ENCODE measurements around the gene FBN1.

Gene FBN1

DNA sequence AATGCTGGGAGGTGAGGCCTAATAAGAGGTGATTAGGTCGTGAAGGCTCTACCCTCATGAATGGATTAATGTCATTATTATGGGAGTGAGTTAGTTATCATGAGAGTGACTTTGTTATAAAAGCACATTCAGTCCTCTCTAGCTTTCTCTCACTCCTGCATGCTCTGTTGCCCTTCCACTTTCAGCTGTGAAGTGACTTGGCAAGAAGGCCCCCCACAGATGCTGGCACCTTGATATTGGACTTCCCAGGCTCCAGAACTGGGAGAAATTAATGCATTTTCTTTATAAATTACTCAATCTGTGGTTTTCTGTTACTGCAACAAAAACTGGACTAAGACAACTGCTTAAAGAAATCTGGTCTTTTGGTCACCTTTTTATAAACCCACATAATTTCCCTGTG, 144.3 kb downstream of the FBN1 start:
- no peak for DNase-seq

DNA sequence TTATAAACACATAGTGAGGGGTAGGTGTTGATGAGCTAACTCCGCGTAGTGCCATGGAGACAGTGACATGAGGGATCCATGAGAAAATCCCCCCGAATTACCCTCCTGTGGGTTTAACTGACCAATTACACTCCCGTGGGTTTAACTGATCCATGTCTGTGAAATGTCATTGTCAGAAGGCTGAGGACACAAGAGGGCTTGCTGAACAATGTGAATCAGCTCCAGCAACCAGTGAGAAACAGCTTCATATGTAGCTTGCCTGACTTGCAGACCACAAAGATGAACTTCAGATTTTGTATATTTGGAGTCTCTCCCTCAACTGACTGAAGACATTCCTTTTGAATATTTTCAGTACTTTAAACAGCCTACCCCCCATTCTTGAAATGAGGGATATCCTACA, 144.9 kb downstream of the FBN1 start:
- no peak for DNase-seq

DNA sequence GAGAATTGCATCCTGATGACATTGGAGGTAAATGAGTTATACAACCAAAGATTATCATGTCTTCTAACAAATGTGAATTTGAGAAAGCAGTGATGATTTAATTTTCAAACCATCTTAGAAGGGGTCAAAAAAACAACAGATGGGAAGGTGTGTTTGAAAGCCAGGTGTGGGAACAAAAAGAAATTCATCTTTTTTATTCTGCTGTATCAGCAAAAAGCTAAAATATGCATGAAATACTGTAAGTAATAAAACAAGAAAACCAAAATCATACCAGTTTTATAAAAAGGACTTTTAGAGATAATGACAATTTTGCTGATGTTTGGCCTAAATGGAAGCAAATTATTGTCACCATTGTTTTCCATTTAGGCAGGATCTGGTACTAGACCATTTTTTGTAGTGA, 145.5 kb downstream of the FBN1 start:
- DNase-seq = no peak

DNA sequence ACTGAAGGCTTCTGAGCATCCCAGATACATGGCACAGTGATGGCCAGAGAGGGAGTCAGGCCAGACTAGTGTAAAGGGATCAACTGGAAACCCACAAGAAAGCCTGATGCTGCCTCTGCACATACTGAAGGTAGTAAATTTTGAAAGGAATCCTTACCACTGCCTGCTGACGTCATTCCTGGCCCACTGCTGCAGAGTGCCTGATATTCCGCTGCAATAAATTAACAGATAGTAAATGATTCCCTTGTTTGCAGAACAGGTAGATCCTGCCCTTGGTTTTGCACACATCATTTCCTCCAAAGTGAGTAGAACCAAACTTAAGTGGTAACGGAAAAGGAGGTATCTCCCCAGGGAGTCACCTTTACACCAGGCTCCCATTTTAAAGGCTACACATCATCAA, 146.7 kb downstream of the FBN1 start:
- DNase-seq = no peak

DNA sequence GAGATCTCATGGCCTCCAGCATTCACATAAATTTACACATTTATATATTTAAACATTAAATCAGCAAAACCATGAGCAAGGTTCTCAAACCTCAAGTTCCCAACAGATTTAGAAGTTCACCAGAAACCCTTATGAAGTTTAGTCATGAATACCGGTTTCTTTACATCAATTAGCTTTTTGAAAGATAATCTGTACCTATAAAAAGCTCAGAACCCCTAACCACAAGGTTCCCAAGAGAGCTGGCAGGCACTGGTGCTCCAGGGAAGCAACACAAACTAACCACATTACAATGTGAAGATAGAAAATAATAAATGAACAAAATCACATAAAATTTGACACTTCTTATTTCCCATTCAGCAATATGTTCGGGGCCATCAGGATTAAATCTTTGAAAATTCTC, 150.9 kb downstream of the FBN1 start:
- no peak for DNase-seq

DNA sequence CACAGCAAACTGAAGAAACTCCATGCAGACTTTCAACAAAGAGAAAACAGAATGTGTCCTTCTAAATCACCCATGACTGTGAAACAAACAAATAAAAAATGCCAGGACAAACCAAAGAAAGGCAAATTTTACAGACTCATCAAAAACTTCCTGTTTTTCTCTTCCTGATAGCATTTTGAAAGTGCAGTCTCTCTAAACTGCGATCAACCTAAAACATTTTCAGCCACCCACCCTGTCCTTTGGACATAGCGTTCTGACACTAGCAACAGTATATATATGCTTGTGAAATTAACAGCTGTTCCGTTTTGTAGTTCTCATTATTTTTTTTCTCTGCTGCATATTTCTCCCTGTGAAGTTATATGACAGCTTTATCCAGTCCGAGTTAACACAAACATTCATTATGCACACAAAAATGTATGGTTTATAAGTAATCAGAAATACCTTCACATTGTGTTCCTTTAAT, 151.7 kb downstream of the FBN1 start:
- no peak for DNase-seq

DNA sequence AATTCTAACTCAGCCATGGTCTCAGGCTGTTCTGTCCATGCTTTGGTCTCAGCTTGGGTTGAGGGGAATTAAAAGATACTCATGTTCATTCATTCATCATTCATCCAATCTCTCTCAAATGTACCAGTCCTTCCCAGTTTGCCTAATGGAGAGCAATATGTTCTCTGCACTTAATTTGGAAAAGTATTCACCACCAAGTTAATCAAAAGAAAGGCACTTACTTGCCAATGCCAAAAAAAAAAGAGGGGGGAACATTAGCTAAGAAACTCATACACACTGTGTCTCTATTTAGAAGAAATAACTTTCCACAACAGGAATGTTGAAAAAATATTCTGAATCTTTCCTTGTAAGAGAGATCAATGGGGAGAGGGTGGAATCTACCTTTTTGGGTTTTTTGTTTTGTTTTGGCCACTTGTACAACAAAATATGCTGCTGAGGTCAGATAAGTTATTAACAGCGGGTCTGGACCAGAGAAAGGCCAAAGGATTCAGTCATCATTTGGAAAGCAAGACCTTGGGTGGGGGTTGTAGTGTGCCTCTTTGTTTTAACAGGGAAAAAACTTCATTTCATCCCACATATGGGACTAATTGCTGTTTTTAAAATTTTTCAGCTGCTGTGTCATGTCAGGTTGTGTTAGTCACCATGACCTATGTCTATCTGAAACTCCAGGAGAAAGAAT, 152.3 kb downstream of the FBN1 start:
- no peak for DNase-seq

GRCh38 chr15:48486228-48486627, 159.3 kb downstream of the FBN1 start:
- DNase-seq = no peak

DNA sequence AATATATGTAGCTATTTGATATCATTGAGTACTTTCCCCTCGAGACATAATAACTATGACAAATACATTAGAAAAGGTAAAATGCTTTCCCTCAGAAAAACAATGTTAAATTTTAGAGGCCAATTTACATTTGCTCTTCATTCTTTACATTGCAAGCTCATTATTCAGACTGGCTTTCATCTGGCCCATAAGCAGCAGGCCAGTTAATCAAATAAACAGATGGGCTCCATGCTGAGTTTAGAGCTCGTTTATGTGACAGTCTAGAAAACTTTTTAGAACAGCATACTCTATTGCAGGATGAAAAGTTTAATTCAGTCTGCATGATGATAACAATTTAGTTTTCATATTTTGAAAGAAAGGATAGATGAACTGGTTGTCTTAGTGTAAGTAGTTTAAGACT, 163.7 kb downstream of the FBN1 start:
- DNase-seq = no peak

GRCh38 chr15:48479751-48480150, 165.8 kb downstream of the FBN1 start:
- DNase-seq = no peak

GRCh38 chr15:48478581-48478980, 166.9 kb downstream of the FBN1 start:
- DNase-seq = no peak

DNA sequence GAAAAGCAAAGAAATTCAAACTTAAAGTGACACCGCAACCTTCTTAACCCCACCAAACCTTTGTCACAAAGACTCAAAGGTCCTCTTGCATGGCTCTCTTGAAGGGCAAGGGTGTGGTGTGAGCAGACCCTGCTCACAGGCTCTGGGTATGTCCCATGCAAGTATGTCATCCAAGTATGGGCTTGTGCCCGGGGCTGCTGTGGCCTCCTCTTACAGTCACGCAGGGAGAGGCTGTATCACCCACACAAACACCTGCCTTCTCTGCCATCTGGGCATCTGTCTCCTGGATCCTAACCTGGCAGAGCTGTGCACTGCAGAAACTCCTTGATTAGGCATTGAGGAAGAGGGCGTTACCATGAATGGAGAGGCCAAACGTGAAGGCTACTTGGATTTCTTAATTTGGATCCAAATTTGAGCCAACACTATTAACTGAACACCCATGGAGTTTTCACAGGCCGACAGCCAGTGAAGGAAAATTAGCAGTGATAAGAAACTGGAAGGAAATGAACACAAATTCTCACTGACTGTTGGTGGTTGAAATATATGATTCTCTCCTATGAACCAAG, 167.6 kb downstream of the FBN1 start:
- no peak for DNase-seq

DNA sequence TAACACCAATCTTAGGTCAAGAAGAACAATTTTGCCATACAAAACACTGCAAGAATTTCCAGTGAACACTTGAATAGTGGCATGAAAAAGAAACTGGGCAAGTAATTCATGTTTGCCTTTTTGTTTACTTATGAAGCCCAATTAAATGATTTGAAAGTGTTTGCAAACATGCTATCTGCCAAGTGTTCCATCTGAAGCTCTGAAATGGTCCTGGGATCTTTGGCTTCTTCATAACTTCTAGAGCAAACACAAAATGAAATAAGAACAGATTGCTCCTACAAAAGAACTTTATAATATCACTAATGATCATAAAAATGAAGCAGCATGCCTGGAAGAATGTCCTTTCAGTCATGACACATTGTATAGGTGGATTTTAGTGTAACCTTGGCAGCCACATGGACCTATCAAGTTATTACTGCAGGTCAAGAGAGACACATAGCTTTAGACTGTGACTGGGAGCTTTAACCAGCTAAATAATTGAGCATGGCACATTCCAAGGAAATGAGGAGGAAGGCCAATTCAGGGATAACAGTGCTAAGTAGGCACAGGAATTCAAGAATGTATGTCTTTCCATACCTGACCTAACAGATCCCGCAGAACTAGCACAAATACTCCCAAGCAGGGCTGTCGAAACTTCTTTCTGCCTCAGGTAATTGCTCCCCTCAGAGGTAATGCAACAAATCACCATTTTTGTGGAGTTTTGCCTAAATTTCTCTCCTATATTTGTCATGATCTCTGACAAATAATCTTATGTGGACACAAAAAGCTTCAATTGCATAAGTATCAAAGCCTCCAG, 169.7 kb downstream of the FBN1 start:
- no peak for DNase-seq

DNA sequence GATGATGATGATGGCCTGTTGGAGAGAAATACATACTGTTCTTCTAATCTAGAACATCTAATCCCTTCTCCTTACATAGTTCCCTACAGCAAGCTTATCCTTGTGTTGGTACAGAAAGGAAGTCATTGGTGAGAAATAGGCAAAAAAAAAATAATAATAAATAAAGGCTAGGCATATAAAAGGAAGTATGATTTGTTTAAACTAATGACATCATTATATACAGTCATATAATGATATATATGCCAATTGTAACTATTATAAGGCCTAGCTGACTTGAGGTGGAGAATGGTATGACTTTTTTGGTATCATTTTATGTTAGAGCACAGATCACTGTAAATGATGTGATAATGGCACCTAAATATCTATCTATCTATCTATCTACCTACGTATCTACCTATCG, 171.8 kb downstream of the FBN1 start:
- DNase-seq = no peak

- DNase-seq = no peak
Measured at GRCh38 chr15:48472756-48473155, 172.8 kb downstream of the FBN1 start.

DNA sequence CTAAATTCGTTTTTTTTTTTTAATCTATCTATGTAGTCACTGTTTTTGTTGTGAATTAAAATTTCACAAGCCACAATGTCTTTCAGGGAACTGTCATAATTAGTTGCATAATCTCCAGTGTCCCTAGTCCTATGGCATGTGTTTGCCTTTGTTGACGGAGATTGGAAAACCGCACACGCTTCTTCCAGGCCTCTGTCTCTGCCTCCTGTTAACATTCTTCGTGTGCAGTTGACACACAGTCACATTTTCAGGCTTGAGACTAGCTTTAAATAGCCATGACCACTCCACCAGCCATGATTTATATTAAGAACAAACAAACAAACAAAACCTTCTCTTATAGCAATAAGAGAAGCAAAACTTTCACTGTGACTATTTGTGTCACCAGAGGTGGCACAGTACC, 174.4 kb downstream of the FBN1 start:
- DNase-seq = no peak

DNA sequence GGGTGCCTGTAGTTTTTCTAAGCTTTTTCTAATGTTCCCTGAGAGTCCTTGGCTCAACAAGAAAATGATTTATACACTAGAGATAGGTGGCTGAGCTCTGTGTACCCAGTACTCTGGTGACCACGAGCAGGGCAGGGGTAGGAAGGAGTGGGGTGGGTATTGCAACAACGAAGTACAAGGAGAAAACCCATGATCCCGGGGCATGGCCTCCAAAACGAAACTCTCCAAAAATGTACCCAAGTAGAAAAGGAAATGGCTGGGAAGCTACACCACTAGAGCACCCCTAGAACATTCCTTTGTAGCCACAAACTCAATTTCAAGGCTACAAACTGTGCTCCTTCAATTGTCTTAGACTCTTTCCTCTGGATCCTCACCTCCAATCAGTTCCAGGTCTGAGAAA, 175.4 kb downstream of the FBN1 start:
- DNase-seq = no peak

DNA sequence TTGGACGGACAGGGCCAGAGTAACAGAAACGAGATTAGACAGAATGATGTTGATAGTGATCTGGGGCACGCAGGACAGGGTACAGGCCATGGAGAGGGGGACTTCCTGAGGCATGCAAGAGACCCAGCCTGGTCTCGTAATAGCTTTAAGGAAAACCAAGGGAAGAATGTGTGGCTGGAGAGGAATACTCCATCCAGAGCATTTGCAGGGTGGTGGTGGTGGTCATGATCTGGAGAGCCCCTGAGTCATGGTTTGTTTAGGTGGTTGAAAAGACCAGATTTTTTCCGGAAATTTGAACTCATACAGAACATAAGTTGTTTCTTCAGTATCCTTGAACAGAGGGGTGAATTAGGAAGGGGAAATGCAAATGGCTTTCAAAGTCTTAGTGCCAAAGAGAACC, 175.8 kb downstream of the FBN1 start:
- DNase-seq = no peak

DNA sequence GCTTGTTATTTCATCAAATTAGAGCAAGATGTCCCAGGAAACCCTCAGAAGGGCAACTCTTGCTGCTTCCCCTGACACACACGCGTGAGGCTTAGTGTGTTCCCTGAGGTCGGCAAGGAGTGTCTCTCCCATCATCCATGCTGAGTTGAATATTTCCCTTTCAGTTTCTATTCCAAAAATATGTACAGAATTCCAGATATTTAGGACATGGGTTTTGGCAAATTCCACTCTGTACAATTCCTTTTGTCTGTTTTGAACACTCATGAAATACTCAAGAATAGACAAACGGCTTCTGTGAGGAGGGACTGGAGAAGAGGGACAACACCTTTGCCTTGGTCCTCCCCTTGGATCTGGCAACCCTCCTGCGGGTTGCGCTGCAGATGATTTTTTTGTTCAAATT, 176.2 kb downstream of the FBN1 start:
- no peak for DNase-seq

DNA sequence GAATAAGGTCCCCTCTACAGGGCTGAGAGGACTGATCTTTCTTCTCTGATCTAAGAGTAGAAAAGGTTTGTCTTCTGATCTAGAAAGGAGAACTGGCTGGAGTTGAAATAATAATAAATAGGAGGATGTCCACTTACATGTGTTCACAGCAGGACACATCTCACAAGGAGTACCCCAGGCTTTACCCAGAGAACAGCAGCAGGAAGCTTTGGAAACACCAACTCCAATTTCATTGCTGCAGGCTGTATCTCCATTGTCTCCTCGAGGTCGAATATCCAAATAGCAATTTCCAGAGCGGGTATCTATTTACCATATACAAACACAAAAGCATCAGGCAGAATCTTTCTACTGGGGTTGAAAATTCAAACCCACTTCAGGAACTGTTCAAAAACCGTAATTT, 177.7 kb downstream of the FBN1 start:
- no peak for DNase-seq

GRCh38 chr15:48466820-48467219, 178.7 kb downstream of the FBN1 start:
- DNase-seq = no peak

DNA sequence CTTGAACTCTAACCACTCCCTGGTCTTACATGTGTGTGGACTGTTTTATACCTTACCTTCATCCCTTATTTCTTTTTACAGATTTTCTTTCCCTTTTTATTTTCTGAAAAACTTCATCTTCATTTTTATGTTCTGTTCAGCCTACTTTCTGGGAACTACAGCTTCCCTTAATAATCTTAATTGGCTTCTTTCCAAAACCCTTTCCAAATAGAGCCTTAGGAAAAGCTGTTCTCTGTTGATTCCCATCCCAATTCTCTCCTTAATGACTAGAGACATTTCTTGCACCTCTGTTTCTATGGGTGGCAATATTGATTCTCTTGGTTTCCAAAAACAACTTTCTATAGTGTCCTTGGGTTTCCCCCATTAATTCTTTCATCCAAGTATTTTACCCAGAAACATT, 179.4 kb downstream of the FBN1 start:
- no peak for DNase-seq

GRCh38 chr15:48465410-48465809, 180.1 kb downstream of the FBN1 start:
- DNase-seq = no peak

- no peak for DNase-seq
Measured at GRCh38 chr15:48463366-48463880, 182.1 kb downstream of the FBN1 start.
